Kidney epithelial cell (primary cell): ENCODE results near the gene DNHD1. TPM values are rescaled to one million over a fixed set of nuclear protein-coding genes. Genes with fewer than 3 reads are reported as not detected.

Source experiments
- DNase-seq: peaks from one replicate; pipeline ENCODE4 v3.0.0-alpha.2; 2010; ENCODE audit warnings: low read depth
- H3K27me3 ChIP-seq: 2 replicates; pipeline ENCODE4 v1.6.0; 2011; ENCODE audit warnings: low read length; ENCODE audit not compliant: control insufficient read depth, insufficient read depth
- H3K36me3 ChIP-seq: 2 replicates; pipeline ENCODE4 v1.5.1; 2011; ENCODE audit warnings: low read length; ENCODE audit not compliant: control insufficient read depth, insufficient read depth
- H3K4me3 ChIP-seq: 2 replicates; pipeline ENCODE4 v1.5.1; 2011; ENCODE audit warnings: low read depth, mild to moderate bottlenecking, control low read depth, low read length
- total RNA-seq: library from RNA; depleted of rRNA; stranded (reverse); fragments of >200 nt; gene quantifications from 2 replicates; pipeline ENCODE4 v1.2.3, GENCODE V29; 2015
- TF ChIP-seq, protein P1 (sequence below): IDR thresholded peaks from 2 replicates; pipeline ENCODE4 v1.5.1; 2011; ENCODE audit warnings: mild to moderate bottlenecking, moderate library complexity, low read length, control low read depth, inconsistent platforms; ENCODE audit not compliant: insufficient read depth, poor library complexity, severe bottlenecking

DNHD1 gene
- total RNA-seq, 1 donor from 2014 or later, result 2.9 TPM

DNA sequence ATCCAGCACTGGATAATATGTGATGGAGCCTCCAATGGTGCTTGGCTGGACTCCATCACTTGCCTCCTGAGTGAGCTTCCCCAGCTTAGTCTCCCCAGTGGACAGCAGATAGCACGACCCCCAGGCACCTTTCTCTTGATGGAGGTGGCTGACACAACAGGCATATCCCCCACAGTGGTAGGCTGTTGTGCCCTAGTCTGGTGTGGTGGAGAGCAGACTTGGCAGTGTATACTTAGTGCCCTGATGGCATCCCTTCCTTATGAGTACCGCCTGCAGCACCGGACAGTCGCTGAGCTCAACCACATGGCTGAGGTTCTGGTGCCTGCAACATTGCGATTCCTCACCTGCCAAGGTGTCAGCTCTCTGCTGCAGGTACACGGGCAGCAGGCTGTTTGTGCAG is 50.1 kb downstream of the DNHD1 start:
- Histone ChIP-seq H3K36me3 (no peaks in the 10 kb centered on the region), H3K27me3 (no peaks in the 10 kb centered on the region), H3K4me3 (no peak overlapping the region)
- TF ChIP-seq, protein P1, sequence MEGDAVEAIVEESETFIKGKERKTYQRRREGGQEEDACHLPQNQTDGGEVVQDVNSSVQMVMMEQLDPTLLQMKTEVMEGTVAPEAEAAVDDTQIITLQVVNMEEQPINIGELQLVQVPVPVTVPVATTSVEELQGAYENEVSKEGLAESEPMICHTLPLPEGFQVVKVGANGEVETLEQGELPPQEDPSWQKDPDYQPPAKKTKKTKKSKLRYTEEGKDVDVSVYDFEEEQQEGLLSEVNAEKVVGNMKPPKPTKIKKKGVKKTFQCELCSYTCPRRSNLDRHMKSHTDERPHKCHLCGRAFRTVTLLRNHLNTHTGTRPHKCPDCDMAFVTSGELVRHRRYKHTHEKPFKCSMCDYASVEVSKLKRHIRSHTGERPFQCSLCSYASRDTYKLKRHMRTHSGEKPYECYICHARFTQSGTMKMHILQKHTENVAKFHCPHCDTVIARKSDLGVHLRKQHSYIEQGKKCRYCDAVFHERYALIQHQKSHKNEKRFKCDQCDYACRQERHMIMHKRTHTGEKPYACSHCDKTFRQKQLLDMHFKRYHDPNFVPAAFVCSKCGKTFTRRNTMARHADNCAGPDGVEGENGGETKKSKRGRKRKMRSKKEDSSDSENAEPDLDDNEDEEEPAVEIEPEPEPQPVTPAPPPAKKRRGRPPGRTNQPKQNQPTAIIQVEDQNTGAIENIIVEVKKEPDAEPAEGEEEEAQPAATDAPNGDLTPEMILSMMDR, result no peak
- no peak for DNase-seq

DNA sequence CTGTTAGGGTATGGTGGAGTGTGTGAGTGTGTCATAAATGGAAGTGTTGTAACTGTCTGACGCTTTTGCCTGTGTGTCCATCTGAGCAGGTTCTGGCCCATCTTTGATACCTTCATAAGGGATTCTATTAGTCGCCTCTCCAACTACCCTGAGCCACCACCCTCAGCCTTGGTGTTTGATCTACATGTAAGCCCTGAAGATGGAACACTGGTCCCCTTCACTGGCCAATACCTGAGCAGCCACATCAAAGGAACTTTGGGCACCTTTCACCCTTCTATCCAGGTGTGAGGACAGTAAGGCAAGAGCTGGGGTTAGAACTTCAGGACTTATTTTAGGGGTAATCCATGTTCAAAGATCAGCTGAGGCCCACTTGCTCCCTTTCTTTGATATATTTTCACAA is 51.0 kb downstream of the DNHD1 start:
- no peak for DNase-seq

DNA sequence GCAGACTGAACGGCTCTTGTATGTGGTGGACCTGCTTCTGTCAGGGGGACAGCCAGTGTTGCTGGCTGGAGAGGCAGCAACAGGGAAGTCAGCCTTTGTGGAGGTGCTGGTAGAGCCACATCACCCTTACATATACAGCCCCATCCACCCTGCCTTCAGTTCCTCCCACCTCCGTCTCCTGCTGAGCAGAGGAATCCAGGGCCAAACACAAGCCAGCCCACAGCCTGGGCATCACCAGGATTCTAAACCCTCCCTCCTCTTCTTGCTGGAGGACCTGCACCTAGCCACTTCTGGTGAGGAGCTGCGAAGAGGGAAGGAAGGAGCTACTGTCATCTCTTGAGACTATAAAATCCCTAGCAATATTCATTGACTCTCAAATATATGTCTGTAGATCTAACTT is 51.6 kb downstream of the DNHD1 start:
- no peak overlapping the region for H3K4me3 ChIP-seq
- no peaks in the 10 kb centered on the region for H3K36me3 ChIP-seq
- no peaks in the 10 kb centered on the region for H3K27me3 ChIP-seq
- TF ChIP-seq, protein P1, result no peak
- no peak for DNase-seq

More for the DNA sequence above, 51.0 kb downstream of the DNHD1 start:
- Histone ChIP-seq H3K4me3 (no peak overlapping the region), H3K27me3 (no peaks in the 10 kb centered on the region), H3K36me3 (no peaks in the 10 kb centered on the region)
- TF ChIP-seq, protein P1, result no peak

DNA sequence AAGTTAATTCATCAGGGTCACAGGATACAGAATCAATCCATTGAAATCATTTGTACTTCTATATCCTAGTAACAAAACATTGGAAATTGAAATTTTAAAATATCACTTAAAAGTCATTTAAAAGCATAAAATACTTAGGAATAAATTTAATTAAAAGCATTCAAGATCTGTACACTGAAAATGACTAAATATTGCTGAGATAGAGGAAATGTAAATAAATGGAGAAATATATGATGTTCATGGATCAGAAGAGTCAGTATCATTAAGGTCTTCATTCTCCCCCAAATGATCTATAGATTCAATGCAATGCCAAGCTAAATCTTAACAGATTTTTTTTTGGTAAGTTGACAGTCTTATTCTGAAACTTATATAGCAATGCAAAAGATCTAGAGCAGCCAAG is 56.6 kb downstream of the DNHD1 start:
- Histone ChIP-seq H3K4me3 (no peak overlapping the region), H3K27me3 (no peaks in the 10 kb centered on the region), H3K36me3 (no peaks in the 10 kb centered on the region)
- TF ChIP-seq, protein P1, result no peak
- DNase-seq, result no peak

DNA sequence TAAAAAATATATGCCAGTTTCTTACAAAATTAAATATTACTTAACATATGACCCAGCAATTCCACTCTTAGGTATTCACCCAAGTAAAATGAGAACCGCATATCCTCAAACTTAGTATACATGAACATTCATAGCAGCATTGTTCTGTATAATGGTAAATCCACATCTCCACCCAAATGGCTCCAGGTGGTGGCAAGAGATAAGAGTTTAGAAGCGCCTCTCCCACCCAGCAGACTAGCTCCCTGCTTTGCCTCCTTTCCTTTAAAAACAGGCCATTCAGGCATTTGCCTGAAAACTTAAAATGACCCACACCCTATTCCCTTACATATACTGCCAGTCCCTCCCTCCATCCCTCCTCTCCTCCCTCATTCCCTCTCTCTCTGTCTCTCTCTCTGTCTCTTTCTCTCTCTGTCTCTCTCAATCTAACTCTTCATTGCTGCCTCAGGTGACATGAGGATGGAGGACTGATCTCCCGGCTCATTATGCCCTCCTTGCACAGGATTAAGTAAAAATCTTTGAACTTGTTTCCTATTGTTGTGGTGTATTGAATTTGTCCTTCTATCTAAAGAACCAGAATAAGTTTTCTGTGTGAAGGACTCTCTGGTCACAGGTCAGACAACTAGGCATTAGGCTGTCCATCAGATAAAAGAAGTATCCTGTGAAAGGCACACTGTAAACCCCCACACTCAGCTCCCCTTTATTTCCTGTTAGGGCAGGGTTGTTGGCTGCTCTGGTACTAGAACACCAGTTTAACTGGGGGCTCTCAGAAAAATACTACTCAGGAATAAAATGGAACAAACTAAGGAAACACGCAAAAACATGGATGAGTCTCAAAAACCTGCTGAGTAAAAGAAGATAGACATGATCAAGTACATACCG is 58.0 kb downstream of the DNHD1 start:
- DNase-seq, result no peak
- TF ChIP-seq, protein P1, result no peak

More for the DNA sequence above, 58.0 kb downstream of the DNHD1 start:
- H3K4me3 ChIP-seq, result no peak overlapping the region
- H3K27me3 ChIP-seq, result no peaks in the 10 kb centered on the region
- H3K36me3 ChIP-seq, result no peaks in the 10 kb centered on the region
